Mucosa of rectum (tissue), 2 donors: ENCODE data around the gene FDXR.

Source experiments
- H3K27ac ChIP-seq, 2 donors: one replicate each; pipeline ENCODE4 v1.7.0; 2013; ENCODE audit warnings: inconsistent platforms in 2 of 2, low read depth in 2 of 2, low read length in 2 of 2
- H3K27me3 ChIP-seq, 2 donors: one replicate each; pipeline ENCODE4 v1.7.0; 2013; ENCODE audit warnings: low read length in 2 of 2; ENCODE audit not compliant: control insufficient read depth in 2 of 2, insufficient read depth in 2 of 2
- H3K36me3 ChIP-seq, 2 donors: one replicate each; pipeline ENCODE4 v1.7.0; 2013; ENCODE audit warnings: low read length in 2 of 2; ENCODE audit not compliant: control insufficient read depth in 2 of 2, insufficient read depth in 2 of 2
- H3K4me1 ChIP-seq, 2 donors: one replicate each; pipeline ENCODE4 v1.7.0; 2013; ENCODE audit warnings: low read length in 2 of 2, mild to moderate bottlenecking in 1 of 2; ENCODE audit not compliant: control insufficient read depth in 2 of 2, insufficient read depth in 2 of 2
- H3K4me3 ChIP-seq, 2 donors: one replicate each; pipeline ENCODE4 v1.7.0; 2013; ENCODE audit warnings: low read length in 2 of 2
- H3K9ac ChIP-seq, 2 donors: one replicate each; pipeline ENCODE4 v1.7.0; 2013; ENCODE audit warnings: low read length in 2 of 2, low read depth in 1 of 2, mild to moderate bottlenecking in 1 of 2
- H3K9me3 ChIP-seq, 2 donors: one replicate each; pipeline ENCODE4 v1.7.0; 2013; ENCODE audit warnings: low read length in 2 of 2; ENCODE audit not compliant: control insufficient read depth in 2 of 2
- donor health status: healthy.
- donor health status: Normal muscosa, but diverticular disease.

FDXR gene

DNA sequence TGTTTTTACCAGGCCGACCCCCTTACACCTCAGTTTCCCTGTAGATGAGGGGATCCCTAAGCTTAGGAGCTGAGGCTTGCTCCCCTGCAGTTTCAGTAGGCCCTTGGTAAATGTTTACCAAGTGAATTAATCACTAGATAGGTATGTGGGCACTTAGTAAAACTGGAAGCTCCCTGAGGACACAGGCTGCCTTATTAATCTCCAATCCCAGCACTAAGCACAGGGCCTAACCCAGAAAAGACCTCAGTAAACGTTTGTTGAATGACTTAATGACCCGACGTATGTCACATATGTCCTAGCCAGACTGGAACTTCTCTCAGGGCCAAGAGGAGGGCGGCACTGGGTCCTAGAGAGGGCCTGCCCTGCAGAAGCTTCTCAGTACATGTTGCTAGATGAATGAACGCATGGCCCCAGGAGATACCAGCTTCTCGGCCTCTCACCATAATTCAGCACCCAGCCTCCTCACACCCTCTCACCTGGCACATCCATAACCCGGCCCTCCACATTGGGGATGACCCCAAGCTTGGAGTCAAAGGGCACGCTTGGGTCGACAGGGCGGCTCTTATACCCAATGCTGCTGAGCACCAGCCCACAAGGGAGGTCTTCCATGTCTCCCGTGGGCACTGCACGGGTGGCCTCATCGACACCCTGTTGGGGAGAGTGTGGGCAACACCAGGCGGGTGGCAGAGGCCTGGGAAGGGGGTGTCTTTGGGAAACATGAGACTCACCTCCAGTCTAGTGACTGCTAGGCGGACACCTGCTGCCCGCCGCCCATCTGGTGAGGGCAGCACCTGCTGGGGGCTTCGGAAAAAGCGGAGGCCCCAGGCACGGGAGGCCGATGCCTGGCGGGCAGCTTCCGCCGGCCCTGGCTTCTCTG, 9.1 kb downstream of the FDXR start:
- H3K27ac ChIP-seq, result no peak overlapping the region
- H3K4me1 ChIP-seq, result peaks cover 13 to 16% of the 10 kb centered on the region in 2 donors
- no peaks in the 10 kb centered on the region for H3K36me3 ChIP-seq
- no peak overlapping the region for H3K4me3 ChIP-seq
- peaks cover 21 to 24% of the 10 kb centered on the region in 2 donors for H3K27me3 ChIP-seq
- no peaks in the 10 kb centered on the region for H3K9me3 ChIP-seq
- H3K9ac ChIP-seq, result no peak overlapping the region

GRCh38 chr17:74862919-74863318, 9.9 kb downstream of the FDXR start:
- no peak overlapping the region for H3K9ac ChIP-seq
- H3K27ac ChIP-seq, result no peak overlapping the region
- H3K4me3 ChIP-seq, result no peak overlapping the region
- H3K27me3 ChIP-seq, result peaks cover 23 to 26% of the 10 kb centered on the region in 2 donors
- no peaks in the 10 kb centered on the region for H3K9me3 ChIP-seq
- H3K36me3 ChIP-seq, result no peaks in the 10 kb centered on the region
- H3K4me1 ChIP-seq, result peaks cover 13 to 16% of the 10 kb centered on the region in 2 donors

- H3K4me1 ChIP-seq, result peaks cover 13 to 16% of the 10 kb centered on the region in 2 donors
- no peak overlapping the region for H3K9ac ChIP-seq
- H3K4me3 ChIP-seq, result no peak overlapping the region
- H3K27ac ChIP-seq, result no peak overlapping the region
- no peaks in the 10 kb centered on the region for H3K36me3 ChIP-seq
- no peaks in the 10 kb centered on the region for H3K9me3 ChIP-seq
- peaks cover 25 to 29% of the 10 kb centered on the region in 2 donors for H3K27me3 ChIP-seq
These were observed 10.5 kb downstream of the FDXR start for GRCh38 chr17:74862108-74862901.

DNA sequence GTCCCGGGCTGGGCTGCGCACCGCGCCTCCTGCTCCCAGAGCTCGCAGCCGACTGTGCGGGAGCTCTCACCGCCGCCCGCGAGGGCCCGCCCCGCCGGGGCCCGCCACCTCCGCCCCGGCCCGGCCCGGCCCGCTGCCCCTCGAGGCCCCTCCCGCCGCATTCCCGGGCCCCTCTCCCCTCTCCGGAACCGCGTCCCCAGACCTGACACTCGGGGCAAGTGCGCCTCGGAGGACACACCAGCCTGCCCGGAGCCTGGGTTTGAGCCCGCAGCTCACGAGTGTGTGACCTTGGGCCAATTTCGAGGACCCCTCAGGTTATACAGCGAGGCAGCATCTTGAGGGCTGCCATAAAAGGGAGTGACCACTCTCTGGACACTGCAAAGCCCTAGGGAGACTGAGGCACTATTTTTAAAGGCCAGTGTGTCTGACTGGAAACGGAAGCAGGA, 11.1 kb downstream of the FDXR start:
- Histone ChIP-seq H3K27ac (no peak overlapping the region), H3K9ac (no peak overlapping the region)

GRCh38 chr17:74860872-74861661, 11.7 kb downstream of the FDXR start:
- Histone ChIP-seq H3K27ac (no peak overlapping the region), H3K4me1 (peaks cover 13 to 16% of the 10 kb centered on the region in 2 donors), H3K9me3 (no peaks in the 10 kb centered on the region), H3K36me3 (no peaks in the 10 kb centered on the region), H3K27me3 (peaks cover 29 to 35% of the 10 kb centered on the region in 2 donors), H3K4me3 (no peak overlapping the region), H3K9ac (no peak overlapping the region)

More for the DNA sequence above, 11.1 kb downstream of the FDXR start:
- no peaks in the 10 kb centered on the region for H3K36me3 ChIP-seq
- peak overlapping the region in 1 of 2 donors; percentile 20 for H3K4me3 ChIP-seq
- no peaks in the 10 kb centered on the region for H3K9me3 ChIP-seq
- peaks cover 13 to 16% of the 10 kb centered on the region in 2 donors for H3K4me1 ChIP-seq
- peaks cover 29 to 35% of the 10 kb centered on the region in 2 donors for H3K27me3 ChIP-seq

- Histone ChIP-seq H3K27ac (no peak overlapping the region), H3K9me3 (no peaks in the 10 kb centered on the region), H3K4me1 (peaks cover 13 to 16% of the 10 kb centered on the region in 2 donors), H3K9ac (no peak overlapping the region), H3K27me3 (peaks cover 32 to 40% of the 10 kb centered on the region in 2 donors), H3K4me3 (no peak overlapping the region), H3K36me3 (no peaks in the 10 kb centered on the region)
These were observed 12.4 kb downstream of the FDXR start for GRCh38 chr17:74860229-74860871.

DNA sequence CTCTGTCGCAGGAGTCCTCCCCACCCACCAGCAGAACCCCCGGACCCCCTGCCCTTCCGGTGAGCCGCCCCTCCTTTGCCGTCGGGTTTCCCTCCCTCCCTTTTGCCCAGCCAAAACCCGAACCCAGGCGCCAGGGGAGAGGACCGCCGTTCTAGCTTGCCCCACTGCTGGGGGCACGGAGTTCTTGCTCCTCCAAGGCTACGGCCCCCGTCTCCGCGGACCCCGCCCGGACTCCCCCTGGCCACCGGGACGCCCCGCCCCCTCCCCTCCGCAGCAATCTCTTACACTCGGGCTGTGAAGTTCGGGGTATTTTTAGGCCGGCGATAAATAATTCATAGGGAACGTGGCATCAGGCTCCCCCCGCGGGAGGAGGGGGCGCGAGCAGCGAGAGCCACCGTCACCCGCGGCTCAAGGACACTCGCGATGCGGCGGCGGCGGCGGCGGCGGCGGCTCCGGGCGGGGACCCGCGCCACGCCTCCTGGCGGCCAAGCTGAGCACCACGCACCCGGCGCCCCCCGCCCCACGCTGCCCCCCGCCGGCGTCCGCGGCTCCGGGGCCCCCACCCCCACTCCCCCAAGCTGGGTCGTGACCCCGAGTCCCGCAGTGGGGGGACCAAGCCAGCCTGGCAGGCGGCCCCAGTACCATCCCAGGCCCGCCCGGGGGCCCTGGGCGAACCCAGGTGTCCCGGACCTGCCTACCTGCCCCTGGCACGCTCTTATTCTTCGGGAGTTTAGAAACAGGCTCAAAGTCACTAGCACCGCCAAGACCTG, 13.2 kb downstream of the FDXR start, which contains the start of gene GRIN2C:
Gene GRIN2C (minus strand): TSS at position 427 of the 770 bp plus-strand sequence. CDS start 4,793 bp downstream, outside the sequence.
- Histone ChIP-seq H3K9ac (no peak within 1 kb of the TSS), H3K36me3 (no peaks in the 10 kb centered on the region), H3K27ac (no peak within 1 kb of the TSS), H3K4me3 (no peak within 1 kb of the TSS), H3K4me1 (peaks cover 11 to 16% of the 10 kb centered on the region in 2 donors), H3K9me3 (no peaks in the 10 kb centered on the region), H3K27me3 (peaks cover 36 to 46% of the 10 kb centered on the region in 2 donors)

DNA sequence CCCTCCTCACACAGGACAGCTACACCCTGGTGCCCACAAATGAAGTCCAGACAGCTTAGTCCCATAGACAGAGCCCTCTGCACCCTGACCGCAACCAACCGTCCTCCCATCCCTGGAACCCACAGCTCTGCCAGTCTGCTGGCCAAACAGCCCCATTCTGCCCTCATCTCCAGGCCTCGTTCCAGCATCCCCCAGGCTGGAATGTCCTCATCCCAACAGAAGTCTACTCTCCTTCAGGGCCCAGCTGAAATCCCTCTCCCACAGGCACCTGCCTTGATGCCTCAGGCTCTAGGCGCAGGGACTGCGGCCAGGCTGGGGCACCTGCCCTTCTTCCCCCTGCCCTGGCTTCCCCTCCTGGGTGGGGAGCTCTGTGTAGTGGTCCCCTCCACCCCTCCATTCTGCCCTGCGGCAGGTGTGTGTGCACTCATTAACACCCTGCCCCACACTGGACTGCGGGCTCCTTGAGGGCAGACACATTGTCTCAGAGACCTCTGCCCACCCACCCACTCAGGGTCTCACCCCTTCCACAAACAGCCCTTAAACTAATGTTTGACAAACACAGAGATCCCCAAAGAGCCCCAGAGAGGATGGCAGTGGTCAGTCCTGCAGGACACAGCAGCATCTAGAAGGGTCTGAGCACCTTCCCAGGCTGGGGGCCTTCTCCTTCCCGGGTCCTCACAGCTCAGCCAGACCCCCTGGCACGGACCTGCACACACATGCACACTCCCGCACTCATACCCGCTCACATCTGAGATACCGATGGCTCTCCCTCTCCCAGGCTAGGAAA, 13.9 kb downstream of the FDXR start:
- Histone ChIP-seq H3K9me3 (no peaks in the 10 kb centered on the region), H3K4me3 (no peak overlapping the region), H3K27me3 (peaks cover 39 to 52% of the 10 kb centered on the region in 2 donors), H3K36me3 (no peaks in the 10 kb centered on the region), H3K9ac (no peak overlapping the region), H3K4me1 (peaks cover 10 to 16% of the 10 kb centered on the region in 2 donors), H3K27ac (no peak overlapping the region)
